HG03064 (cell line): Measurements from ENCODE around the gene MBD3L4.
"Not testable (repeated sequence)": the region's sequence is repeated elsewhere in the genome, so short reads cannot be mapped to it uniquely, and the experiment has no call there.

Source experiments
- ATAC-seq: cut with Tn5 transposase; IDR thresholded peaks from one replicate; pipeline ENCODE4 v1.9.1; 2021; ENCODE audit warnings: low read depth; ENCODE audit not compliant: unreplicated experiment

The MBD3L4 gene

DNA sequence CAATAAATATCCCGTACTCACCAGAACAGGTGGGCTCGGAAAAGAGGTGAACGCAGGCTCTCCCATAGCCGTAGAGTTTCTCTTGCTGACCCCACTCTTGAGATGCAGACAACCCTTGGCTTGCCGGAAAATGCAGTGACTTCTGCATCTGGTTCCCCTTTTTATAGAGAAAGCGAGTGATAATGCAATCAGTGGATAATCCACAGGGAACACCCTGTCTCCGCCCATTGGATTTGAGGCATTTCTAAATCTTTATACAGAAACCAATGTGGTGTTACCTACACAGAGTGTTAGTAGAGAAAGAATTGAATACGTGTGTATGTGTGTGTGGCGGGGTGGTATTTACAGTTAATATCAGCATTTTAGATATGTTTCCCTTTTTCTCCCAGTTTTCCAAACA is at the start of gene MBD3L4:
Gene MBD3L4, minus strand, starts transcription at position 101 of the 400 bp plus-strand sequence. Its CDS starts 35 bp downstream, at position 66.
- ATAC-seq: not testable (repeated sequence)

DNA sequence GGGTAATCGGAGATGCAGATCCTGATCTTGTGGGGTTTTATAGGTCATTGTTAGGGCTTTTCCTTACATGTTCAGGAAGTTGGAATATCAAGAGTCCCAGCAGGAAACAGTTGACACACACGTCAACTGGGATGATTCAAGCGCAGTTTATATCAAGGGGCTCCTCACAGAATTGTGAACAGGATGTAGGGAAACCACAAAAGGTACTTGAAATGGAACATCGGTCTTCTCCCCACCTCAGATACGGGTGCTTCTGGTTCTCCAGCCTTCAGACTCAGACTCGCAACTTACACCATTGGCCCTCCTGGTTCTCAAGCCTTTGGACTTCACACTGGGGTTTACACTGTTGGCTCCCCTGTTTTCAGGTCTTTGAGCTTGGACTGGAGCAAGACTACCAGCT is 49.0 kb upstream of the MBD3L4 start:
- no peak for ATAC-seq

DNA sequence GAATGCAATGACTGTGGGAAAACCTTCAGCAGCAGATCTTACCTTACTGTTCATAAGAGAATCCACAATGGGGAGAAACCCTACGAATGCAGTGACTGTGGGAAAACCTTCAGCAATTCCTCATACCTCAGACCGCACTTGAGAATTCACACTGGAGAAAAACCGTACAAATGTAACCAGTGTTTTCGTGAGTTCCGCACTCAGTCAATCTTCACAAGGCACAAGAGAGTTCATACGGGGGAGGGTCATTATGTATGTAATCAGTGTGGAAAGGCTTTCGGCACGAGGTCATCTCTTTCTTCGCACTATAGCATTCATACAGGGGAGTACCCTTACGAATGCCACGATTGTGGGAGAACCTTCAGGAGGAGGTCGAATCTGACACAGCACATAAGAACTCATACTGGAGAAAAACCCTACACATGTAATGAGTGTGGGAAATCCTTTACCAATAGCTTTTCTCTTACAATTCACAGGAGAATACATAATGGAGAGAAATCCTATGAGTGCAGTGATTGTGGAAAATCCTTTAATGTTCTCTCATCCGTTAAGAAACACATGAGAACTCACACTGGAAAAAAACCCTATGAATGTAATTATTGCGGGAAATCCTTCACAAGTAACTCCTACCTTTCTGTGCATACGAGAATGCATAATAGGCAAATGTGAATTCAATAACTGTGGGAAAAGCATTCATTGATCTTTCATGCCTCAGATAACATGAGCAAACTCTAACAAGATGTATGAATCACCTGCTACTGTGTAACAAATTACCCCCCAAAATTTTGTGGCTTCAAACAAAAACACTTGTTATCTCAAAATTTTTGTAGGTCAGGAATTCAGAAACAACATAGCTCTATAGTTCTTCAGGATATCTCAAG is 43.3 kb upstream of the MBD3L4 start:
- ATAC-seq: no peak

DNA sequence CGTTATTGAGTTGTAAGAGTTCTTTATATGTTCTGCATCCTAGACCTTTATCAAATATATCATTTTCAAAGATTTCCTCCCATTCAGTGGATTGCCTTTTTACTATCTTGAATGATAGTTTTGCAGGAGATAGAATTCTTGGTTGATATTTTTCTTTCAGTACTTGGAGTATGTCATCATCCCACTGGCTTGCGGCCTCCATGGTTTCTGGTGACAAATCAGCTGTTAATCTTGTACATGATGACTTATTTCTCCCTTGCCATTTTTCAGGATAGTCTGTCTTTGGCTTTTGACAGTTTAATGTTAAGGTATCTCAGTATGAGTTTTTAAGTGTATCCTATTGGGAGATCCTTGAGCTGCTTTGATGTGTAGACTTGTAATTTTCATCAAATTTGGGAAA is 38.0 kb upstream of the MBD3L4 start:
- no peak for ATAC-seq

- ATAC-seq: no peak
Observed at GRCh38 chr19:7076151-7076550, 36.2 kb upstream of the MBD3L4 start.

- no peak for ATAC-seq
Observed at GRCh38 chr19:7074705-7075282, 34.8 kb upstream of the MBD3L4 start.

DNA sequence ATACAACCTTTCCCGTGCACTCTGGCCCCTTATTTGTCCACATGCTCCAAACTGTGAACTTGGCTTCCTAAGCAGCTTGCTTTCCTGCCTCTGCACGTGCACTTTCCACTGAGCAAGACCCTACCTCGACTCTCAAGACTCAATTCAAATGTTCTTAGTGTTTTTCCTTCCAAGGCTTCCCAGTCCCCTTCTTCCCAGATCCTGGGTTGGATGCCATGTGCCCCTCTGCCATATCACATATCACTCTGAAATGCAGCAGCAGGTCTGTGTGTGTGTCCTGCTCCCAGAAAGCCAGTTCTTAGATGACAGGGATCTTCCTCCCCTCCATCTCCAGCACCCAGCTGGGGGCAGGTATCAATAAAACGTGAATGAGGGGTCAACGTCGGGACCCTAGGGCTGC is 32.6 kb upstream of the MBD3L4 start:
- ATAC-seq: no peak

GRCh38 chr19:7069904-7070226 is 29.9 kb upstream of the MBD3L4 start:
- no peak for ATAC-seq

- ATAC-seq: peak; percentile 89
Observed at GRCh38 chr19:7069042-7069903, 29.3 kb upstream of the MBD3L4 start, which contains the start of gene ZNF557. Gene ZNF557, plus strand, starts transcription at chr19:7069703. Its CDS starts 5,372 bp downstream, at chr19:7075075.

- no peak for ATAC-seq
Observed at GRCh38 chr19:7068599-7068998, 28.6 kb upstream of the MBD3L4 start.

GRCh38 chr19:7067716-7068115 is 27.7 kb upstream of the MBD3L4 start:
- ATAC-seq: no peak

GRCh38 chr19:7067122-7067521 is 27.1 kb upstream of the MBD3L4 start:
- ATAC-seq: not testable (repeated sequence)

GRCh38 chr19:7063764-7064418 is 23.9 kb upstream of the MBD3L4 start:
- ATAC-seq: no peak

- ATAC-seq: no peak
Observed at GRCh38 chr19:7063339-7063738, 23.4 kb upstream of the MBD3L4 start.

- not testable (repeated sequence) for ATAC-seq
Observed at GRCh38 chr19:7059977-7060376, 20.0 kb upstream of the MBD3L4 start.

- ATAC-seq: not testable (repeated sequence)
Observed at GRCh38 chr19:7058576-7058975, 18.6 kb upstream of the MBD3L4 start, which contains the start of gene MBD3L3. Gene MBD3L3, minus strand, starts transcription at chr19:7058676. Its CDS starts 71 bp downstream, at chr19:7058605.

- ATAC-seq: not testable (repeated sequence)
Observed at GRCh38 chr19:7056371-7056770, 16.4 kb upstream of the MBD3L4 start.

DNA sequence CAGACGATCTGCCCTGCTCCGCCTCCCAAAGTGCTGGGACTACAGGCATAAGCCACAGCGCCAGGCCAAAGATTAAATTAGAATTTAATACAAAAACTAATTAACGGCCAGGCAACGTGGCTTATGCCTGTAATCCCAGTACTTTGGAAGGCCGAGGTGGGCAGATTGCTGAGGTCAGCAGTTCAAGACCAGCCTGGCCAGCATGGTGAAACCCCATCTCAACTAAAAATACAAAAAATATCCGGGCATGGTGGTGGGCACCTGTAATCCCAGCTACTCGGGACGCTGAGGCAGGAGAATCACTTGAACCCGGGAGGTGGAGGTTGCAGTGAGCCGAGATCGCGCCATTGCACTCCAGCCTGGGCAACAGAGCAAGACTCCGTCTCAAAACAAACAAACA is 15.7 kb upstream of the MBD3L4 start:
- ATAC-seq: not testable (repeated sequence)

DNA sequence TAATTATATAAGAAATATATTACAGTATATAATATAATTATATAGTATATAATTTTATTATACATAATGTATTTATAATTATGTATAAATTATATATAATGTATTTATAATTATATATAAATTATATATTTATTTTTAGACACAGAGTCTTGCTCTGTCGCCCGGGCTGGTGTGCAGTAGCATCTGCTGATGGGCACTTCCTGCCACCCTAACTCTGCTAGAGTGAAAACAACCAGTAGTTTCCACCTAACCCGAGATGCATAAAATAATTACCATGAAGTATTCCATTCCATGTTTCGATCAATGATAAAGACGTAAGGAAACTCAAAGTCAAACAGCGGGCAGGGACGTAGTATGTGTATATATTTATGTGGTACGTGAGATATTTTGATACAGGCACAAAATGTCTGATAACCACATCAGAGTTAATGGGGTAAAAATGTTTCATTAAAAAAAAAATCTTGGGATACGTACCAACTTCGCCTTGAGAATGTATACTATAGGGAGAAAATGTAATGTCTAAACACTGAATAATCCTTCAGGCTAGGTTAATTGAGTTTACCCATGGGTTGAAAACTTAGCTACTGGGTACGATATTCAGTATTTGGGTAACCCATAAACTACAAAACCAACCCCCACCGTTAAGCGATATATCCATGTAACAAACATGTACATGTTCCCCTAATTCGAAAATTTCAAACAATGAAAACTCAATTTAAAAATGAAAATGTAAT is 14.8 kb upstream of the MBD3L4 start:
- not testable (repeated sequence) for ATAC-seq

GRCh38 chr19:7052896-7053295 is 12.9 kb upstream of the MBD3L4 start:
- ATAC-seq: not testable (repeated sequence)
